Caco-2 (cell line): ENCODE results near the gene TUBGCP5. TPM values are rescaled to one million over a fixed set of nuclear protein-coding genes. Genes with fewer than 3 reads are reported as not detected.

Source experiments
- BruUV-seq: library from RNA; stranded (reverse); fragments of 400-500 nt; replicated peaks from 2 replicates; lab custom pipeline; 2021; lab: Mats Ljungman, UMichigan
- CTCF ChIA-PET: fragments of 300-600 bp; sonication (Branson Sonifier 250); formaldehyde crosslinking; loops from one replicate; lab custom pipeline; 2022; ENCODE audit warnings: antibody characterized with exemption; lab: Charles Lee
- POLR2A ChIA-PET: fragments of 300-600 bp; sonication (Branson Sonifier 250); formaldehyde crosslinking; loops from one replicate; lab custom pipeline; 2022; ENCODE audit warnings: antibody characterized with exemption; lab: Charles Lee
- DNase-seq, 2 experiments: peaks; one replicate each; pipeline versions ENCODE4 v3.0.0 to v3.0.0-alpha.2; 2020 to 2022
- H3K27me3 ChIP-seq: replicated peaks from 2 replicates; pipeline ENCODE4 v1.6.0; 2011; ENCODE audit warnings: low read length; ENCODE audit not compliant: control insufficient read depth, insufficient read depth
- H3K36me3 ChIP-seq: 2 replicates; pipeline ENCODE4 v1.5.1; 2011; ENCODE audit warnings: low read length; ENCODE audit not compliant: control insufficient read depth, insufficient read depth
- H3K4me1 ChIP-seq: fragments of 250-450 bp; sonication (Bioruptor Pico); 2 replicates; pipeline ENCODE4 v1.5.1; 2020; ENCODE audit warnings: mild to moderate bottlenecking
- H3K4me3 ChIP-seq: 2 replicates; pipeline ENCODE4 v1.5.1; 2011; ENCODE audit warnings: low read depth, mild to moderate bottlenecking, control low read depth, low read length
- H3K9me3 ChIP-seq: fragments of 250-450 bp; sonication (Bioruptor Pico); 2 replicates; pipeline ENCODE4 v1.5.1; 2020; ENCODE audit warnings: mild to moderate bottlenecking, moderate library complexity
- H3K27ac Mint-ChIP-seq: one replicate; pipeline ENCODE4 v1.8.0; 2022; ENCODE audit warnings: mixed read lengths; ENCODE audit not compliant: unreplicated experiment
- H3K27me3 Mint-ChIP-seq: one replicate; pipeline ENCODE4 v1.8.0; 2022; ENCODE audit warnings: mixed read lengths; ENCODE audit not compliant: insufficient read depth, unreplicated experiment
- H3K36me3 Mint-ChIP-seq: one replicate; pipeline ENCODE4 v1.8.0; 2022; ENCODE audit warnings: mild to moderate bottlenecking, mixed read lengths; ENCODE audit not compliant: insufficient read depth, unreplicated experiment
- H3K4me1 Mint-ChIP-seq: one replicate; pipeline ENCODE4 v1.8.0; 2022; ENCODE audit warnings: low read depth, mixed read lengths; ENCODE audit not compliant: unreplicated experiment
- H3K4me3 Mint-ChIP-seq: one replicate; pipeline ENCODE4 v1.8.0; 2022; ENCODE audit warnings: mild to moderate bottlenecking, moderate library complexity, mixed read lengths; ENCODE audit not compliant: unreplicated experiment
- H3K9me3 Mint-ChIP-seq: one replicate; pipeline ENCODE4 v1.8.0; 2022; ENCODE audit warnings: mixed read lengths; ENCODE audit not compliant: unreplicated experiment
- intact Hi-C: fragments of 100-400 bp; cut with micrococcal nuclease; formaldehyde crosslinking; loops from one replicate; pipeline ENCODE4 v1.10.0; 2022; ENCODE audit not compliant: unreplicated experiment
- total RNA-seq: library from RNA; stranded (reverse); gene quantifications from 2 replicates; pipeline ENCODE4 v1.2.3, GENCODE V29; 2022
- TF ChIP-seq, protein P1 (sequence below), 2 experiments: fragments of 200-600 bp in 1 of 2; IDR thresholded peaks; 1 replicate in 1 of 2; 2 replicates in 1 of 2; pipeline versions ENCODE4 v1.5.1 to v1.8.0; 2011 to 2022; ENCODE audit warnings: antibody characterized with exemption in 1 of 2, control low read depth in 1 of 2, inconsistent platforms in 1 of 2, low read depth in 1 of 2, low read length in 1 of 2, mild to moderate bottlenecking in 1 of 2, moderate library complexity in 1 of 2; ENCODE audit not compliant: insufficient read depth in 1 of 2, severe bottlenecking in 1 of 2, unreplicated experiment in 1 of 2

Gene TUBGCP5
- total RNA-seq, 1 experiment from 2014 or later: 53.1 TPM

DNA sequence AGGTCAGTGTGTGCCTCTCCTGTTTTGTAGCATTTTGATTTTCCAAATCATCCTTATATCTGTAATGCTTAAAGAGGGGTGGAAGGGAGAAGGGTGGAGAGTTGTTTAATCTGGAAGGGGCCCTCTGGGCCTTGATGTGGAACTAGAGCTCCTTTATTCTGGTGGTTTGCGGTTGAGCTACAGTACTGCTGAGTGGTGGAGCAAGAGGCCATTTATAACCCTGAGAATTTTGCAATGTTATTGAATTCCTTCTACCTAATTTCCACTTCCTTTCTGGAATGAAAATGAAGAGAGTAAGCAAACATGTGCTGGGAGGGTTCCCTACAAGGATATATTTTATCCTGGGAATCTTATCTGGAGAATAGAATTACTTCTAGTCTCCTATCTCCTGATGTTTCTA, 35.3 kb upstream of the TUBGCP5 start:
- CTCF ChIA-PET: no interaction called here
- Histone ChIP-seq H3K36me3 (no peaks in the 10 kb centered on the region), H3K27me3 (no peaks in the 10 kb centered on the region; the same call in 1 of the 2 replicates), H3K4me1 (peaks cover 7% of the 10 kb centered on the region), H3K4me3 (no peak overlapping the region), H3K9me3 (no peaks in the 10 kb centered on the region)
- no TSS peak for BruUV-seq
- intact Hi-C loops: no loop called here
- no peaks in the 10 kb centered on the region for H3K27me3 Mint-ChIP-seq
- TF ChIP-seq, protein P1, sequence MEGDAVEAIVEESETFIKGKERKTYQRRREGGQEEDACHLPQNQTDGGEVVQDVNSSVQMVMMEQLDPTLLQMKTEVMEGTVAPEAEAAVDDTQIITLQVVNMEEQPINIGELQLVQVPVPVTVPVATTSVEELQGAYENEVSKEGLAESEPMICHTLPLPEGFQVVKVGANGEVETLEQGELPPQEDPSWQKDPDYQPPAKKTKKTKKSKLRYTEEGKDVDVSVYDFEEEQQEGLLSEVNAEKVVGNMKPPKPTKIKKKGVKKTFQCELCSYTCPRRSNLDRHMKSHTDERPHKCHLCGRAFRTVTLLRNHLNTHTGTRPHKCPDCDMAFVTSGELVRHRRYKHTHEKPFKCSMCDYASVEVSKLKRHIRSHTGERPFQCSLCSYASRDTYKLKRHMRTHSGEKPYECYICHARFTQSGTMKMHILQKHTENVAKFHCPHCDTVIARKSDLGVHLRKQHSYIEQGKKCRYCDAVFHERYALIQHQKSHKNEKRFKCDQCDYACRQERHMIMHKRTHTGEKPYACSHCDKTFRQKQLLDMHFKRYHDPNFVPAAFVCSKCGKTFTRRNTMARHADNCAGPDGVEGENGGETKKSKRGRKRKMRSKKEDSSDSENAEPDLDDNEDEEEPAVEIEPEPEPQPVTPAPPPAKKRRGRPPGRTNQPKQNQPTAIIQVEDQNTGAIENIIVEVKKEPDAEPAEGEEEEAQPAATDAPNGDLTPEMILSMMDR (IDR thresholded peaks at IDR 0.05; ENCODE audit: insufficient read depth in 1 of 2, low read depth in 1 of 2, low read length in 1 of 2, severe bottlenecking in 1 of 2, unreplicated experiment in 1 of 2): no peak
- DNase-seq: no peak
- no peaks in the 10 kb centered on the region for H3K9me3 Mint-ChIP-seq
- no peak overlapping the region for H3K4me3 Mint-ChIP-seq
- peaks cover 16% of the 10 kb centered on the region for H3K4me1 Mint-ChIP-seq
- H3K36me3 Mint-ChIP-seq: no peaks in the 10 kb centered on the region
- POLR2A ChIA-PET: no interaction called here
- no peak overlapping the region for H3K27ac Mint-ChIP-seq

DNA sequence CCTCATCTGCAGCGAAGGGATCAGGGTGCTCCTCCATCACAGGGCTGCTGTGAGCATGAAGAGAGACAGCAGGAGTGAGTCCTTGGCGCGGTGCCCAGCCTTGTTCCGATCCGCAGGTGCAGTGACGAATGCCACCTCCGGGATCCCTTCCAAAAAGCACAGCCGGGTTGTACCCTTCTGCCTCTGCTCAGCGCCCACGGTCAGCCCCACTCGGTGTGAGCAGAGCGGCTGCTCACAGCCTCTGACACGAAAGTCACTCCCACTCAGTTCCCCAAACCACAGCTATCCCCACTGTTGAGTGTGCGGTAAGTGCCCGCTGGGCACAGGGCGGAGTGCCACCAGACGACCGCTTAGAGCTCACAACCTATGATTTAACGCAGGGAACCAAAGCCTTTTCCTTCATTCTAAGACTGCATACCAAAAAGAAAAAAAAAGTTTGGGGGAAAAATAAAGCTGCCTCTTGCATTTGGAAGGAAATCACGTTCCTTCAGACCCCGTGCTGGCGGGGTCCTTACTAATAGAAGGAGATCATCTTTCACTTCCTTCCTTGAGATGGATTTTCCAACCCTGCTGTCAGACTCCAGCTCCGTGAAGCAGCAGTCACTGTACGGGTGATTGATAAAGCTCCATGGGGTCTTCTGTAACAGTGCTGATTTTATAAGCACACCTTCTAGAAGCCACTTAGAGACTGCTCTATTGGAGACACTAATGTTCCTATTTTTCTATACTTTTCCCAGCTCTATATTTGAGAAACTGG, 34.7 kb upstream of the TUBGCP5 start:
- BruUV-seq: no TSS peak
- DNase-seq: no peak
- H3K27me3 Mint-ChIP-seq: no peaks in the 10 kb centered on the region
- H3K4me1 Mint-ChIP-seq: peaks cover 16% of the 10 kb centered on the region
- Histone ChIP-seq H3K36me3 (no peaks in the 10 kb centered on the region), H3K9me3 (no peaks in the 10 kb centered on the region), H3K4me1 (peaks cover 7% of the 10 kb centered on the region), H3K4me3 (no peak overlapping the region), H3K27me3 (no peaks in the 10 kb centered on the region; the same call in 1 of the 2 replicates)
- ChIA-PET POLR2A (no interaction called here), CTCF (no interaction called here)
- no peaks in the 10 kb centered on the region for H3K36me3 Mint-ChIP-seq
- H3K4me3 Mint-ChIP-seq: no peak overlapping the region
- H3K27ac Mint-ChIP-seq: peak overlapping the region; percentile 15
- no peaks in the 10 kb centered on the region for H3K9me3 Mint-ChIP-seq
- TF ChIP-seq, protein P1 (IDR thresholded peaks at IDR 0.05; ENCODE audit: insufficient read depth in 1 of 2, low read depth in 1 of 2, low read length in 1 of 2, severe bottlenecking in 1 of 2, unreplicated experiment in 1 of 2): no peak
- intact Hi-C loops: loop anchor here (2.0 kb wide), 1 partner anchor 35 kb away; the partner anchor contains the start of gene TUBGCP5

DNA sequence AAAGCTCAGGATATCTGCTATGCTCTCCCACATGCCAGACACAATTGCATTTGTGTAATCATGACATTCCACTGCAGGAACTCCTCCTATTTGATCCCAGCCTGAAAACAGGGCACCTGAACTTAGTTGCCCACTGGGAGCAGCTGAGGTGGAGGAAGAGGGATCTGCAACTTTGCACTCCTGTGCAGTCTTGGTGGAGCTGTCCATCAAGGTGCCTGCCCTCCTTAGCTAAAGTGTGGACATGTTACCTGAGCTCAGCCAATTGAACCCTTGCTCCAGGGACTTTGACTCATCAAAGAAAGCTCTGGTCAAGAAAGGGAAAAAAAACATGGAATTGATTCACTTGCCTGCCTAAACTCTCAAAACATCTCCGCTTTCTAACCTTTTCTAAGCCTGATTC, 33.3 kb upstream of the TUBGCP5 start:
- Mint-ChIP-seq H3K27ac (no peak overlapping the region), H3K27me3 (no peaks in the 10 kb centered on the region), H3K36me3 (no peaks in the 10 kb centered on the region), H3K4me3 (no peak overlapping the region), H3K9me3 (no peaks in the 10 kb centered on the region), H3K4me1 (peaks cover 16% of the 10 kb centered on the region)
- peak in 1 of 2 experiments; percentile 38 for DNase-seq
- Histone ChIP-seq H3K36me3 (no peaks in the 10 kb centered on the region), H3K27me3 (no peaks in the 10 kb centered on the region; the same call in 1 of the 2 replicates), H3K9me3 (0 out of 2 replicates have a peak, but pooled peaks cover 6% of the 10 kb centered on the region), H3K4me1 (peaks cover 7% of the 10 kb centered on the region), H3K4me3 (no peak overlapping the region)
- intact Hi-C loops: loop anchor here (2.0 kb wide), 1 partner anchor 34 kb away; the partner anchor contains the start of gene TUBGCP5
- ChIA-PET POLR2A (interaction anchor here (0.9 kb wide), 1 partner anchor 33 kb away, joined by 6 read pairs; the partner anchor contains the start of gene TUBGCP5), CTCF (interaction anchor here (1.2 kb wide), 1 partner anchor 33 kb away, joined by 4 read pairs; the partner anchor contains the start of gene TUBGCP5)
- TF ChIP-seq, protein P1 (IDR thresholded peaks at IDR 0.05; ENCODE audit: insufficient read depth in 1 of 2, low read depth in 1 of 2, low read length in 1 of 2, severe bottlenecking in 1 of 2, unreplicated experiment in 1 of 2): peak in 1 of 2 experiments; percentile 1
- BruUV-seq: no TSS peak
